ENCODE measurements around the gene IFNA1.

IFNA1 gene

GRCh38 chr9:21440139-21440538, at the start of gene IFNA1:
TSS of gene IFNA1 (plus strand) at chr9:21440439. CDS start at chr9:21440508, 69 bp downstream.
- no peak for DNase-seq
- in situ Hi-C loops (cut with HindIII; ENCODE audit: low pct_ligation_motif_present, low pct_unique_long_range_greater_than_20kb, low sequenced_read_pairs) = no loop called here

DNA sequence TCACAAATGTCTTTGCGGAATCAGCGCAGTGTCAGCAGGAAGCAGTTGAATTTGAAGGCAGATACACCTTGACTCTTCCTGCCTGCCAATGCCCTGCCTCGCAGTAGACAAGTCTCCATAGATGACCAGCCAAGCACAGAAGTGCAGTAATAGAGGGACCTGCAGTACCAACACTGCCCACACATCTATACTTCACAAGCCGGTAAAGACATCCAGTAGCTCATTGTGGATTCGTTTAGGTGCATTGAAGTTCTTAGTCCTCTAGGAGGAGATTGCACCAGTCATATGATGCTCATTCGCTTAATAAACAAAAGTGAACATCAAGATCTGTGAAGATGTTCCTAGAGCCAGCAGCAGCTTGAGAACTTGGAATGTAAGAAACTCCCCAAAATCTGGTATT, 48.0 kb upstream of the IFNA1 start:
- no peak for DNase-seq
- in situ Hi-C loops (cut with HindIII; ENCODE audit: low pct_ligation_motif_present, low pct_unique_long_range_greater_than_20kb, low sequenced_read_pairs) = no loop called here

GRCh38 chr9:21395778-21396717, 44.2 kb upstream of the IFNA1 start:
- in situ Hi-C loops (cut with HindIII; ENCODE audit: low pct_ligation_motif_present, low pct_unique_long_range_greater_than_20kb, low sequenced_read_pairs) = no loop called here
- DNase-seq = no peak

GRCh38 chr9:21398955-21399489, 41.2 kb upstream of the IFNA1 start:
- in situ Hi-C loops (cut with HindIII; ENCODE audit: low pct_ligation_motif_present, low pct_unique_long_range_greater_than_20kb, low sequenced_read_pairs) = no loop called here
- DNase-seq = no peak

- in situ Hi-C loops (cut with HindIII; ENCODE audit: low pct_ligation_motif_present, low pct_unique_long_range_greater_than_20kb, low sequenced_read_pairs) = no loop called here
- no peak for DNase-seq
Observed at GRCh38 chr9:21399956-21400355, 40.3 kb upstream of the IFNA1 start.

GRCh38 chr9:21402386-21403251, 37.6 kb upstream of the IFNA1 start:
- in situ Hi-C loops (cut with HindIII; ENCODE audit: low pct_ligation_motif_present, low pct_unique_long_range_greater_than_20kb, low sequenced_read_pairs) = no loop called here
- no peak for DNase-seq

DNA sequence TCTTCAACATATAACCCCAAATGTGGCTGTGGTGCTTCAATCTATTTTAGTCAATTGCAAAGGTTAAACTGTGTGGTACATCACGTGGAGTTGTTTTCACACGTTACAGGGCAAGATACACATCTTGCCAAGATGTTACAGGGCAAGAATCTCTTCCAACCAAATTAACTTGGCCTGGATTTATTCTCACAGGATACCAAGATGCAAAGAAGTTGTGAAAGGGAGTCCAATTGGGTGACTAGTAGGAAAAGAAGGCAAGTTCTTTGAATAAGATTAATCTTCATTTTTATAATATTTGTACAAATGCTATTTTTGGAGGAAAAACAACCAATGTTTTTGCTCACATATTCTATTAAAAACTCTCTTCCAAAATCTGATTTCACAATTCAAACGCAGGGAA, 36.1 kb upstream of the IFNA1 start:
- DNase-seq = no peak
- in situ Hi-C loops (cut with HindIII; ENCODE audit: low pct_ligation_motif_present, low pct_unique_long_range_greater_than_20kb, low sequenced_read_pairs) = no loop called here

- DNase-seq = no peak
- in situ Hi-C loops (cut with HindIII; ENCODE audit: low pct_ligation_motif_present, low pct_unique_long_range_greater_than_20kb, low sequenced_read_pairs) = no loop called here
Observed at GRCh38 chr9:21408817-21409216, 31.4 kb upstream of the IFNA1 start, which contains the start of gene IFNA8. TSS of gene IFNA8 (plus strand) at chr9:21409117. CDS start at chr9:21409177, 60 bp downstream.

- in situ Hi-C loops (cut with HindIII; ENCODE audit: low pct_ligation_motif_present, low pct_unique_long_range_greater_than_20kb, low sequenced_read_pairs) = no loop called here
- DNase-seq = no peak
Observed at GRCh38 chr9:21412107-21412506, 28.1 kb upstream of the IFNA1 start.

DNA sequence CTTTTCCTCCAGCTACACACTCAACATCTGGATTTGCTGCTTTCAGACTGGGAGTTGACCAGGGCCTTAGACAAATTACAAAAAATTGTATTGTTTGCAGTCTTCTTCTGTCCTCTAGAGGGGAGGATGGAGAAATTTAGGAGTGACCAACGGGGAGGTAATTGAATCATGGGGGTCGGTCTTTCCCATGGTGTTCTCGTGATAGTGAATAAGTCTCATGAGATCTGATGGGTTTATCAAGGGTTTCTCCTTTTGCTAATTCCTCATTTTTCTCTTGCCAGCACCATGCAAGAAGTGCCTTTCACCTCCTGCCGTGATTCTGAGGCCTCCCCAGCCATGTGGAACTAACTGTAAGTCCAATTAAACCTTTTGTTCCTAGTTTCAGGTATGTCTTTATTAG, 27.1 kb upstream of the IFNA1 start:
- in situ Hi-C loops (cut with HindIII; ENCODE audit: low pct_ligation_motif_present, low pct_unique_long_range_greater_than_20kb, low sequenced_read_pairs) = no loop called here
- DNase-seq = no peak

- in situ Hi-C loops (cut with HindIII; ENCODE audit: low pct_ligation_motif_present, low pct_unique_long_range_greater_than_20kb, low sequenced_read_pairs) = no loop called here
- no peak for DNase-seq
Observed at GRCh38 chr9:21413624-21414023, 26.6 kb upstream of the IFNA1 start.

GRCh38 chr9:21414220-21414940, 25.9 kb upstream of the IFNA1 start:
- DNase-seq = no peak
- in situ Hi-C loops (cut with HindIII; ENCODE audit: low pct_ligation_motif_present, low pct_unique_long_range_greater_than_20kb, low sequenced_read_pairs) = no loop called here

GRCh38 chr9:21415493-21416267, 24.6 kb upstream of the IFNA1 start:
- in situ Hi-C loops (cut with HindIII; ENCODE audit: low pct_ligation_motif_present, low pct_unique_long_range_greater_than_20kb, low sequenced_read_pairs) = no loop called here

GRCh38 chr9:21428235-21428634, 12.0 kb upstream of the IFNA1 start:
- in situ Hi-C loops (cut with HindIII; ENCODE audit: low pct_ligation_motif_present, low pct_unique_long_range_greater_than_20kb, low sequenced_read_pairs) = no loop called here
- DNase-seq = no peak

More at GRCh38 chr9:21415493-21416267, 24.6 kb upstream of the IFNA1 start:
- no peak for DNase-seq

DNA sequence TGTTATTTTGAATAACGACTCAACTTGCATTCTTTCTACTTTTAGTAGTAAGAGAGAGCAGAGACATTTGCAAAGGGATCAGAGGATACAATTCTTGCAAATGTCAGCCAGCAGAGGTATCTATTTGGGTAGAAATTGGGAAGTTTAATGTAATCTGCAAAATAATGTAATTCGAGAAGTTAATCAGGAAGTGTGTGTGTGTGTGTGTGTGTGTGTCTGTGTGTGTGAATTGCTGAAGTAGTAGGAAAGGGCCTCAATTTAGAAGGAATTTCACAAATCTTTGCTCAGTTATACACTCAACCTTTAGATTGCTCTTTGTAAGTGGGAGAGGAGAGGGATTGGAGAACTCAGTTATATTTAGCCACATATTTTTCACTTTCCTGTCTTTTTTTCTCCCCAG, 11.0 kb upstream of the IFNA1 start:
- in situ Hi-C loops (cut with HindIII; ENCODE audit: low pct_ligation_motif_present, low pct_unique_long_range_greater_than_20kb, low sequenced_read_pairs) = no loop called here
- DNase-seq = no peak

- in situ Hi-C loops (cut with HindIII; ENCODE audit: low pct_ligation_motif_present, low pct_unique_long_range_greater_than_20kb, low sequenced_read_pairs) = no loop called here
- no peak for DNase-seq
Observed at GRCh38 chr9:21432672-21433425, 7.4 kb upstream of the IFNA1 start.

Measured in ACHN (cell line).